Breast epithelium (tissue), 3 donors: Measurements from ENCODE around the gene ABI3BP.

Experiments used
- POLR2A ChIP-seq: fragments of 450-650 bp; IDR thresholded peaks from one replicate; pipeline ENCODE4 v1.6.1; 2016; ENCODE audit warnings: antibody characterized with exemption, mild to moderate bottlenecking, moderate library complexity
- POLR2AphosphoS5 ChIP-seq, 3 donors: sonication (generic); formaldehyde crosslinking; IDR thresholded peaks; one replicate each; pipeline ENCODE4 v1.6.1; 2017; ENCODE audit warnings: antibody characterized with exemption in 3 of 3
- TF ChIP-seq, protein P1 (sequence below), 3 donors: fragments of 450-650 bp; IDR thresholded peaks; one replicate each; pipeline ENCODE4 v1.5.1; 2016 to 2017; ENCODE audit warnings: antibody characterized with exemption in 3 of 3, mild to moderate bottlenecking in 3 of 3, moderate library complexity in 3 of 3

GRCh38 chr3:100720426-100720825 is 272.8 kb downstream of the ABI3BP start:
- TF ChIP-seq POLR2A (no peak), POLR2AphosphoS5 (IDR thresholded peaks at IDR 0.05) (no peak)
- TF ChIP-seq, protein P1, sequence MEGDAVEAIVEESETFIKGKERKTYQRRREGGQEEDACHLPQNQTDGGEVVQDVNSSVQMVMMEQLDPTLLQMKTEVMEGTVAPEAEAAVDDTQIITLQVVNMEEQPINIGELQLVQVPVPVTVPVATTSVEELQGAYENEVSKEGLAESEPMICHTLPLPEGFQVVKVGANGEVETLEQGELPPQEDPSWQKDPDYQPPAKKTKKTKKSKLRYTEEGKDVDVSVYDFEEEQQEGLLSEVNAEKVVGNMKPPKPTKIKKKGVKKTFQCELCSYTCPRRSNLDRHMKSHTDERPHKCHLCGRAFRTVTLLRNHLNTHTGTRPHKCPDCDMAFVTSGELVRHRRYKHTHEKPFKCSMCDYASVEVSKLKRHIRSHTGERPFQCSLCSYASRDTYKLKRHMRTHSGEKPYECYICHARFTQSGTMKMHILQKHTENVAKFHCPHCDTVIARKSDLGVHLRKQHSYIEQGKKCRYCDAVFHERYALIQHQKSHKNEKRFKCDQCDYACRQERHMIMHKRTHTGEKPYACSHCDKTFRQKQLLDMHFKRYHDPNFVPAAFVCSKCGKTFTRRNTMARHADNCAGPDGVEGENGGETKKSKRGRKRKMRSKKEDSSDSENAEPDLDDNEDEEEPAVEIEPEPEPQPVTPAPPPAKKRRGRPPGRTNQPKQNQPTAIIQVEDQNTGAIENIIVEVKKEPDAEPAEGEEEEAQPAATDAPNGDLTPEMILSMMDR (IDR thresholded peaks at IDR 0.05), result no peak
